AG04450 (cell line): Measurements from ENCODE around the gene ZDHHC21. TPM values are rescaled to one million over a fixed set of nuclear protein-coding genes. Genes with fewer than 3 reads are reported as not detected.
A peak's percentile ranks its signal among the peaks of the same experiment; 100 is the strongest.

Source experiments
- CTCF ChIA-PET: fragments of 300-600, 350-600 bp; formaldehyde crosslinking; extraction: SDS; loops from one replicate; lab custom pipeline; 2022; ENCODE audit warnings: antibody characterized with exemption, inconsistent platforms; lab: Charles Lee
- POLR2A ChIA-PET: fragments of 350-600 bp; formaldehyde crosslinking; extraction: SDS; loops from one replicate; lab custom pipeline; 2021; ENCODE audit warnings: antibody characterized with exemption, inconsistent platforms; lab: Yijun Ruan, JAX
- DNase-seq: peaks from one replicate; pipeline ENCODE4 v3.0.0-alpha.2; 2011; ENCODE audit warnings: low read depth, low spot score
- H3K27ac ChIP-seq: one replicate; pipeline ENCODE4 v1.5.1; 2012; ENCODE audit warnings: low read depth, low read length, control low read depth
- H3K27me3 ChIP-seq: one replicate; pipeline ENCODE4 v1.6.0; 2012; ENCODE audit warnings: low read length; ENCODE audit not compliant: control insufficient read depth, insufficient read depth
- H3K4me3 ChIP-seq: 2 replicates; pipeline ENCODE4 v1.5.1; 2011; ENCODE audit warnings: mild to moderate bottlenecking, low read depth, low read length, control low read depth
- H3K9me3 ChIP-seq: 2 replicates; pipeline ENCODE4 v1.5.1; 2012; ENCODE audit warnings: low read length; ENCODE audit not compliant: control insufficient read depth, insufficient read depth
- CTCF ChIP-seq: IDR thresholded peaks from 2 replicates; pipeline ENCODE4 v1.5.1; 2011; ENCODE audit warnings: low read depth, low read length, control low read depth, inconsistent platforms
- polyA minus RNA-seq: library from RNA; depleted of rRNA, polyadenylated mRNA; stranded (reverse); fragments of >200 nt; gene quantifications from 2 replicates; pipeline ENCODE4 v1.2.3, GENCODE V29; 2011; rRNA and poly(A)+ RNA removed
- polyA plus RNA-seq: library from polyadenylated mRNA; depleted of rRNA; stranded (reverse); fragments of >200 nt; gene quantifications from 2 replicates; pipeline ENCODE4 v1.2.3, GENCODE V29; 2011; rRNA removed

Gene ZDHHC21
- polyA plus RNA-seq (4.7 and 6.6 TPM in 2 replicates), polyA minus RNA-seq (5.0 and 6.5 TPM in 2 replicates)

GRCh38 chr9:14693251-14693861, at the start of gene ZDHHC21:
Gene ZDHHC21 (minus strand): TSS chr9:14693432. CDS start chr9:14674340, 19,092 bp downstream.
- Histone ChIP-seq H3K27me3 (peaks cover 6% of the 10 kb centered on the region), H3K27ac (no peak within 1 kb of the TSS), H3K4me3 (peak within 1 kb of the TSS; percentile 85), H3K9me3 (no peaks in the 10 kb centered on the region; the same call in 1 of the 2 replicates)
- DNase-seq: no peak
- CTCF ChIA-PET: interaction anchor here (0.6 to 1.3 kb wide), 3 partner anchors 32 to 1604 kb away, joined by 3 to 7 read pairs (median 7); no protein-coding TSS in a partner anchor
- TF ChIP-seq CTCF: no peak
- POLR2A ChIA-PET: interaction anchor here (0.6 kb wide), 1 partner anchor 62 kb away, joined by 6 read pairs; no protein-coding TSS in a partner anchor

GRCh38 chr9:14741369-14741768, 48.1 kb upstream of the ZDHHC21 start:
- Histone ChIP-seq H3K9me3 (no peaks in the 10 kb centered on the region), H3K27me3 (no peaks in the 10 kb centered on the region), H3K4me3 (no peak overlapping the region), H3K27ac (no peak overlapping the region)
- ChIA-PET CTCF (no interaction called here), POLR2A (no interaction called here)
- DNase-seq: no peak
- no peak for TF ChIP-seq CTCF

- no peak for TF ChIP-seq CTCF
- no peaks in the 10 kb centered on the region for H3K9me3 ChIP-seq
- no peaks in the 10 kb centered on the region for H3K27me3 ChIP-seq
- H3K4me3 ChIP-seq: no peak overlapping the region
- CTCF ChIA-PET: no interaction called here
- DNase-seq: no peak
- H3K27ac ChIP-seq: no peak overlapping the region
- POLR2A ChIA-PET: no interaction called here
Measured at GRCh38 chr9:14733133-14733532, 39.9 kb upstream of the ZDHHC21 start.

- no peak overlapping the region for H3K4me3 ChIP-seq
- no peak for DNase-seq
- no peaks in the 10 kb centered on the region for H3K27me3 ChIP-seq
- ChIA-PET POLR2A (no interaction called here), CTCF (no interaction called here)
- no peak overlapping the region for H3K27ac ChIP-seq
- TF ChIP-seq CTCF: no peak
- H3K9me3 ChIP-seq: no peaks in the 10 kb centered on the region
Measured at GRCh38 chr9:14731294-14731981, 38.2 kb upstream of the ZDHHC21 start.

- POLR2A ChIA-PET: no interaction called here
- Histone ChIP-seq H3K9me3 (no peaks in the 10 kb centered on the region), H3K27me3 (no peaks in the 10 kb centered on the region), H3K4me3 (no peak overlapping the region), H3K27ac (no peak overlapping the region)
- DNase-seq: no peak
- no peak for TF ChIP-seq CTCF
- CTCF ChIA-PET: interaction anchor here (0.7 kb wide), 1 partner anchor 1409 kb away, joined by 3 read pairs; no protein-coding TSS in a partner anchor
Measured at GRCh38 chr9:14730461-14730898, 37.2 kb upstream of the ZDHHC21 start.
